ENCODE measurements around the gene NHEJ1. TPM values are rescaled to one million over a fixed set of nuclear protein-coding genes. Genes with fewer than 3 reads are reported as not detected.

NHEJ1 gene
- total and polyA plus RNA-seq, 2 of the 13 experiments (the other 11 are each of a cell fraction or from before 2014, with no cell fraction given): 30.0 to 30.7 TPM

GRCh38 chr2:219071131-219071816, 89.3 kb downstream of the NHEJ1 start (continued):
- no peak for TF ChIP-seq ZBTB40 (IDR thresholded peaks at IDR 0.05)
- peak; percentile 79 for TF ChIP-seq ZBTB40 (CRISPR knock-in tag; IDR thresholded peaks at IDR 0.05)
- TF ChIP-seq E2F2 (CRISPR knock-in tag; IDR thresholded peaks at IDR 0.05; ENCODE audit: borderline replicate concordance): 0 out of 2 replicates have a peak, but pooled peaks have one; percentile 28
- TF ChIP-seq ARHGAP35 (CRISPR knock-in tag; IDR thresholded peaks at IDR 0.05; ENCODE audit: borderline replicate concordance): no peak
- TF ChIP-seq ZNF598 (CRISPR knock-in tag; IDR thresholded peaks at IDR 0.05; ENCODE audit: borderline replicate concordance): peak; percentile 44; the same call in 1 of the 2 replicates
- TF ChIP-seq ZNF264 (CRISPR knock-in tag; IDR thresholded peaks at IDR 0.05): no peak
- TF ChIP-seq FOXJ3 (CRISPR knock-in tag; IDR thresholded peaks at IDR 0.05; ENCODE audit: borderline replicate concordance): peak; percentile 89; the same call in 1 of the 2 replicates
- no peak for TF ChIP-seq CENPX (CRISPR knock-in tag; IDR thresholded peaks at IDR 0.05)
- 0 out of 2 replicates have a peak, but pooled peaks have one; percentile 44 for TF ChIP-seq KDM5B (CRISPR knock-in tag; IDR thresholded peaks at IDR 0.05; ENCODE audit: borderline replicate concordance)
- TF ChIP-seq EEA1 (CRISPR knock-in tag; IDR thresholded peaks at IDR 0.05; ENCODE audit: borderline replicate concordance): no peak
- TF ChIP-seq ZNF136 (CRISPR knock-in tag; IDR thresholded peaks at IDR 0.05; ENCODE audit: low read depth): no peak
- TF ChIP-seq STAT5B (CRISPR knock-in tag; IDR thresholded peaks at IDR 0.05): no peak; the same call in 1 of the 2 replicates
- TF ChIP-seq CBX1 (IDR thresholded peaks at IDR 0.05; ENCODE audit: low read depth): peak; percentile 13
- peak; percentile 88 for TF ChIP-seq NR2F2 (IDR thresholded peaks at IDR 0.05; ENCODE audit: borderline replicate concordance, low read depth)
- TF ChIP-seq ZNF224 (CRISPR knock-in tag; IDR thresholded peaks at IDR 0.05): peak; percentile 89; the same call in 1 of the 2 replicates
- TF ChIP-seq TMF1 (CRISPR knock-in tag; IDR thresholded peaks at IDR 0.05; ENCODE audit: low read depth): peak; percentile 74; the same call in 1 of the 2 replicates
- no peak for TF ChIP-seq ZNF44 (CRISPR knock-in tag; IDR thresholded peaks at IDR 0.05)
- TF ChIP-seq EP300 (IDR thresholded peaks at IDR 0.05; ENCODE audit: low read depth in 2 of 2, low read length in 2 of 2): peak in 1 of 2 experiments; percentile 87; a peak in 2 of 4 replicates
- peak; percentile 33; the same call in 1 of the 2 replicates for TF ChIP-seq EP300 (CRISPR knock-in tag; IDR thresholded peaks at IDR 0.05; ENCODE audit: borderline replicate concordance)
- no peak for TF ChIP-seq U2AF2 (IDR thresholded peaks at IDR 0.05; ENCODE audit: low read depth, low read length)

All from HepG2 (cell line).